ENCODE data around the gene WRNIP1. TPM values are rescaled to one million over a fixed set of nuclear protein-coding genes. Genes with fewer than 3 reads are reported as not detected.

WRNIP1 gene
- total and polyA plus RNA-seq, 7 donors = 41.0 to 56.6 (median 47.3) TPM

- Histone ChIP-seq H3K9me3 (no peaks in the 10 kb centered on the region), H3K27me3 (no peaks in the 10 kb centered on the region), H3K27ac (no peak overlapping the region), H3K36me3 (no peaks in the 10 kb centered on the region), H3K4me1 (peaks cover 0 to 37% (median 13%) of the 10 kb centered on the region in 4 donors), H3K4me3 (no peak overlapping the region)
- 91 to 94% methylated on average over 16 of the region's 16 CpGs for WGBS, 2 donors
- no peak for TF ChIP-seq POLR2AphosphoS5 (IDR thresholded peaks at IDR 0.05)
- no peak for TF ChIP-seq EP300 (IDR thresholded peaks at IDR 0.05)
- no peak for TF ChIP-seq POLR2A (IDR thresholded peaks at IDR 0.05)
- TF ChIP-seq, protein P1, sequence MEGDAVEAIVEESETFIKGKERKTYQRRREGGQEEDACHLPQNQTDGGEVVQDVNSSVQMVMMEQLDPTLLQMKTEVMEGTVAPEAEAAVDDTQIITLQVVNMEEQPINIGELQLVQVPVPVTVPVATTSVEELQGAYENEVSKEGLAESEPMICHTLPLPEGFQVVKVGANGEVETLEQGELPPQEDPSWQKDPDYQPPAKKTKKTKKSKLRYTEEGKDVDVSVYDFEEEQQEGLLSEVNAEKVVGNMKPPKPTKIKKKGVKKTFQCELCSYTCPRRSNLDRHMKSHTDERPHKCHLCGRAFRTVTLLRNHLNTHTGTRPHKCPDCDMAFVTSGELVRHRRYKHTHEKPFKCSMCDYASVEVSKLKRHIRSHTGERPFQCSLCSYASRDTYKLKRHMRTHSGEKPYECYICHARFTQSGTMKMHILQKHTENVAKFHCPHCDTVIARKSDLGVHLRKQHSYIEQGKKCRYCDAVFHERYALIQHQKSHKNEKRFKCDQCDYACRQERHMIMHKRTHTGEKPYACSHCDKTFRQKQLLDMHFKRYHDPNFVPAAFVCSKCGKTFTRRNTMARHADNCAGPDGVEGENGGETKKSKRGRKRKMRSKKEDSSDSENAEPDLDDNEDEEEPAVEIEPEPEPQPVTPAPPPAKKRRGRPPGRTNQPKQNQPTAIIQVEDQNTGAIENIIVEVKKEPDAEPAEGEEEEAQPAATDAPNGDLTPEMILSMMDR (IDR thresholded peaks at IDR 0.05) = no peak
- no peak for DNase-seq
- intact Hi-C loops (cut with DNase I) = no loop called here
These were observed 30.8 kb downstream of the WRNIP1 start for GRCh38 chr6:2795956-2796355.

GRCh38 chr6:2796861-2797260, 31.7 kb downstream of the WRNIP1 start:
- Histone ChIP-seq H3K36me3 (no peaks in the 10 kb centered on the region), H3K4me1 (peaks cover 0 to 29% (median 6%) of the 10 kb centered on the region in 4 donors), H3K27ac (no peak overlapping the region), H3K27me3 (no peaks in the 10 kb centered on the region), H3K4me3 (no peak overlapping the region), H3K9me3 (no peaks in the 10 kb centered on the region)
- TF ChIP-seq POLR2AphosphoS5 (IDR thresholded peaks at IDR 0.05) (no peak), POLR2A (IDR thresholded peaks at IDR 0.05) (no peak), EP300 (IDR thresholded peaks at IDR 0.05) (no peak)
- TF ChIP-seq, protein P1 (IDR thresholded peaks at IDR 0.05) = no peak
- 75 to 77% methylated on average over 6 of the region's 6 CpGs for WGBS, 2 donors
- no peak for DNase-seq
- intact Hi-C loops (cut with DNase I) = no loop called here

DNA sequence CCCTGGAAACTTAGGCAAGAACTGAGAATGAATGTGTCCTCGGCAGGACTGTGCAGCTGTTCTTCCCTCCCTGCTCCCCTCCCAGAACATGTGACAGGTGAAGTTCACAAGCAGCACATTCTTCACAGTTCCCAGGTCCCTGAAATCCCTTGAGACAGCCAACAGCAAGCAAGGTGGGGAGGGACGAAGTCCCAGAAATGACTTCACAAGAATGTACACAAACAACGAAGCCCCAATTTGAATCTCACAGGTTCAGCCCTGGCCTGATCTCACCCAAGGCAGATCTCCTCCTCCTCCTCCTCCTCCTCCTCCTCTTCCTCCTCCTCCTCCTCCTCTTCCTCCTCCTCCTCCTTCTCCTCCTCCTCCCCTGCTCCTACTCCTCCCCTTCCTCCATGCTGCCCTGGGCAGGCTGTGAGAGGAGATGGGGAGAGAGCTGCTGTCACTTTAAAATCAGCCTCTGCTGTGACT, 32.4 kb downstream of the WRNIP1 start:
- intact Hi-C loops (cut with DNase I) = no loop called here
- no peak for DNase-seq
- no peaks in the 10 kb centered on the region for H3K36me3 ChIP-seq
- WGBS, 2 donors = 11 to 24% methylated on average over 3 of the region's 3 CpGs
- no peak overlapping the region for H3K4me3 ChIP-seq
- H3K27me3 ChIP-seq = no peaks in the 10 kb centered on the region
- peaks cover 0 to 21% (median 2%) of the 10 kb centered on the region in 4 donors for H3K4me1 ChIP-seq
- no peaks in the 10 kb centered on the region for H3K9me3 ChIP-seq
- TF ChIP-seq, protein P1 (IDR thresholded peaks at IDR 0.05) = no peak
- TF ChIP-seq POLR2AphosphoS5 (IDR thresholded peaks at IDR 0.05) (no peak), POLR2A (IDR thresholded peaks at IDR 0.05) (no peak), EP300 (IDR thresholded peaks at IDR 0.05) (no peak)
- no peak overlapping the region for H3K27ac ChIP-seq

DNA sequence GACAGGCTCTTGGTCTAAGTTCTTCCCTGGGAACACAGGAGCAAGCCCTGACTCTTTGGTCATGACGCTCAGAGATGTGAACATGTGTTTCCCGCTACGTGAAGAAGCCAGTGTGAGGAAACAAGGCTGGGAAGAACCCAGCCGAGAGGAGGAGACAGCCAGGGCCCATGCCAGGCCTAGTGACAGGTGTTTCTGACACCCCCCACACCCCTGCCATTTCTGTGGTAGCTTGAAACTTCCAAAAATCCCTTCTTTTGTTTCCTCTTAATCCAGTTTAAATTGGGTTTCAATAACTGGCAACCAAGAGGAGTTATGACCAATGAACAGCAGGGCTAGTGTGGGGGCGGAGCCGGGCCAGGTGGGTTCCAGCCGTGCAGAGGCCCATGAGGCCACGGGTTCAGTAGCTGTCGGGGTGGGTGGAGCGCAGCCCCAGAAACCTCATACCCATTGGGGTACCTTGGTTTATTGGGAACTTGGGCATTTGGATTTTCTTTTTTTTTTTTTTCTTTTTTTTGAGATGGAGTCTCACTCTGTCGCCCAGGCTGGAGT, 33.5 kb downstream of the WRNIP1 start:
- Histone ChIP-seq H3K27ac (no peak overlapping the region), H3K27me3 (no peaks in the 10 kb centered on the region), H3K4me3 (no peak overlapping the region), H3K4me1 (peaks cover 0 to 13% (median under 1%) of the 10 kb centered on the region in 4 donors), H3K36me3 (no peaks in the 10 kb centered on the region), H3K9me3 (no peaks in the 10 kb centered on the region)
- DNase-seq = no peak
- no peak for TF ChIP-seq EP300 (IDR thresholded peaks at IDR 0.05)
- TF ChIP-seq, protein P1 (IDR thresholded peaks at IDR 0.05) = no peak
- no peak for TF ChIP-seq POLR2AphosphoS5 (IDR thresholded peaks at IDR 0.05)
- TF ChIP-seq POLR2A (IDR thresholded peaks at IDR 0.05) = no peak
- 86 to 92% methylated on average over 11 of the region's 11 CpGs for WGBS, 2 donors
- intact Hi-C loops (cut with DNase I) = no loop called here

Measured in sigmoid colon (tissue), 7 donors.